CD8-positive, alpha-beta memory T cell (primary cell): ENCODE measurements around the gene HBEGF. TPM values are rescaled to one million over a fixed set of nuclear protein-coding genes. Genes with fewer than 3 reads are reported as not detected.
A peak's percentile ranks its signal among the peaks of the same experiment; 100 is the strongest.

Source experiments
- CTCF ChIA-PET: fragments of 350-600 bp; sonication (Branson Sonifier 250); formaldehyde crosslinking; loops from one replicate; lab custom pipeline; 2021; ENCODE audit warnings: antibody characterized with exemption; lab: Charles Lee
- POLR2A ChIA-PET: fragments of 350-600 bp; sonication (Branson Sonifier 250); formaldehyde crosslinking; loops from one replicate; lab custom pipeline; 2021; ENCODE audit warnings: antibody characterized with exemption; lab: Charles Lee
- DNase-seq, 5 donors: peaks; one replicate each; pipeline versions ENCODE4 v3.0.0 to v3.0.0-alpha.2; 2020 to 2022; ENCODE audit warnings: mixed read lengths in 1 of 5
- H3K27ac ChIP-seq: one replicate; pipeline ENCODE4 v1.7.0; 2013; ENCODE audit warnings: low read depth, mild to moderate bottlenecking, low read length, moderate library complexity
- H3K27me3 ChIP-seq: 2 replicates; pipeline ENCODE4 v1.7.0; 2013; ENCODE audit warnings: low read length, mild to moderate bottlenecking; ENCODE audit not compliant: insufficient read depth, poor library complexity, severe bottlenecking
- H3K36me3 ChIP-seq: 2 replicates; pipeline ENCODE4 v1.7.0; 2013; ENCODE audit warnings: mild to moderate bottlenecking, low read length, moderate library complexity; ENCODE audit not compliant: insufficient read depth
- H3K4me1 ChIP-seq: 2 replicates; pipeline ENCODE4 v1.7.0; 2013; ENCODE audit warnings: mild to moderate bottlenecking, low read length, moderate library complexity; ENCODE audit not compliant: insufficient read depth
- H3K4me3 ChIP-seq: 2 replicates; pipeline ENCODE4 v1.7.0; 2013; ENCODE audit warnings: mild to moderate bottlenecking, low read length
- H3K9me3 ChIP-seq: 2 replicates; pipeline ENCODE4 v1.7.0; 2013; ENCODE audit warnings: mild to moderate bottlenecking, low read length
- H3K27ac Mint-ChIP-seq, 8 donors: one replicate each; pipeline ENCODE4 v1.8.0; 2020 to 2021; ENCODE audit warnings: mixed read lengths in 8 of 8, mild to moderate bottlenecking in 6 of 8, inconsistent platforms in 3 of 8, moderate library complexity in 3 of 8
- H3K27me3 Mint-ChIP-seq, 2 donors: one replicate each; pipeline ENCODE4 v1.8.0; 2020 to 2021; ENCODE audit warnings: mixed read lengths in 2 of 2, mild to moderate bottlenecking in 1 of 2, moderate library complexity in 1 of 2
- H3K36me3 Mint-ChIP-seq, 3 donors: one replicate each; pipeline ENCODE4 v1.8.0; 2020 to 2021; ENCODE audit warnings: mixed read lengths in 3 of 3, inconsistent platforms in 1 of 3, mild to moderate bottlenecking in 1 of 3
- H3K4me1 Mint-ChIP-seq, 3 donors: one replicate each; pipeline ENCODE4 v1.8.0; 2020 to 2021; ENCODE audit warnings: mixed read lengths in 3 of 3, inconsistent platforms in 1 of 3, mild to moderate bottlenecking in 1 of 3
- H3K4me3 Mint-ChIP-seq, 7 donors: one replicate each; pipeline ENCODE4 v1.8.0; 2020 to 2021; ENCODE audit warnings: mixed read lengths in 7 of 7, mild to moderate bottlenecking in 6 of 7, moderate library complexity in 4 of 7, inconsistent platforms in 2 of 7
- H3K9me3 Mint-ChIP-seq, 5 donors: one replicate each; pipeline ENCODE4 v1.8.0; 2020 to 2022; ENCODE audit warnings: mixed read lengths in 5 of 5, mild to moderate bottlenecking in 3 of 5, moderate library complexity in 2 of 5, inconsistent platforms in 1 of 5
- polyA plus RNA-seq: library from polyadenylated mRNA; unstranded; fragments of 300-500 nt; fragmentation: Illumina TruSeq; gene quantifications from one replicate; pipeline ENCODE4 v1.2.3, GENCODE V29; 2021
- total RNA-seq, 2 experiments: library from RNA; stranded (reverse); gene quantifications; one replicate each; pipeline ENCODE4 v1.2.3, GENCODE V29; 2021

Gene HBEGF
- total and polyA plus RNA-seq, 3 experiments from 2014 or later, result 2.1 TPM; not detected in 1

- H3K9me3 ChIP-seq, result no peaks in the 10 kb centered on the region
- POLR2A ChIA-PET, result no interaction called here
- Mint-ChIP-seq H3K9me3 (no peaks in the 10 kb centered on the region), H3K27me3 (peaks cover 3 to 4% of the 10 kb centered on the region in 2 donors), H3K36me3 (no peaks in the 10 kb centered on the region), H3K27ac (no peak overlapping the region), H3K4me1 (peaks cover 18 to 24% (median 22%) of the 10 kb centered on the region in 3 donors), H3K4me3 (no peak overlapping the region)
- no peaks in the 10 kb centered on the region for H3K27me3 ChIP-seq
- H3K36me3 ChIP-seq, result no peaks in the 10 kb centered on the region
- H3K4me1 ChIP-seq, result peaks cover 33% of the 10 kb centered on the region
- no peak for DNase-seq
- CTCF ChIA-PET, result interaction anchor here (1.3 to 1.9 kb wide), 2 partner anchors 10 to 12 kb away, joined by 3 to 6 read pairs; no protein-coding TSS in a partner anchor
- H3K27ac ChIP-seq, result no peak overlapping the region
- no peak overlapping the region for H3K4me3 ChIP-seq
Observed at GRCh38 chr5:140341591-140341990, 4.8 kb downstream of the HBEGF start.

- H3K4me1 Mint-ChIP-seq, result peaks cover 18 to 24% (median 22%) of the 10 kb centered on the region in 3 donors
- Histone ChIP-seq H3K36me3 (no peaks in the 10 kb centered on the region), H3K27me3 (no peaks in the 10 kb centered on the region), H3K4me3 (no peak overlapping the region), H3K27ac (no peak overlapping the region), H3K9me3 (no peaks in the 10 kb centered on the region), H3K4me1 (peaks cover 31% of the 10 kb centered on the region)
- ChIA-PET POLR2A (no interaction called here), CTCF (interaction anchor here (1.3 to 1.9 kb wide), 2 partner anchors 11 kb away, joined by 3 to 6 read pairs; no protein-coding TSS in a partner anchor)
- H3K36me3 Mint-ChIP-seq, result no peaks in the 10 kb centered on the region
- peaks cover 3 to 4% of the 10 kb centered on the region in 2 donors for H3K27me3 Mint-ChIP-seq
- H3K9me3 Mint-ChIP-seq, result no peaks in the 10 kb centered on the region
- H3K27ac Mint-ChIP-seq, result no peak overlapping the region
- DNase-seq, result no peak
- H3K4me3 Mint-ChIP-seq, result no peak overlapping the region
Observed at GRCh38 chr5:140340605-140341121, 5.7 kb downstream of the HBEGF start.

DNA sequence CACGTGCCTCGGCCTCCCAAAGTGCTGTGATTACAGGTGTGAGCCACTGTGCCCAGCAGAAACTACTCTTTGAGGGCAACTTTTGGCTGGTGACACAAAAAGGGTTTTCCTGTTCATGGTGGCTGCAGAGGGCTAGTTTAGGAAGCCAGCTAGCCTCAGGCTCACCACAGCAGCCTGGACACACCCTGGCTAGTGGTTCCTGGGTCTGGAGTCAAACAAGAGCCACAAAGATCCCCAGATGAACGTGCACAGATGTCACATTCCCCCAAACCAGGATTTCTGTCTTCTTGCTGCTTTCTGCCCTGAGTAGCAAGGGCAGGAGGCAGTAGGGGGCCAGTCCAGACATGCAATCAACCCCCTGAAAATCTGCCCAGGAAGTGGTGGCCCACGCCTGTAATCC lies 6.8 kb downstream of the HBEGF start:
- Mint-ChIP-seq H3K4me1 (peaks cover 16 to 20% (median 18%) of the 10 kb centered on the region in 3 donors), H3K9me3 (no peaks in the 10 kb centered on the region), H3K27ac (peak overlapping the region in 1 of 8 donors; percentile 55), H3K4me3 (no peak overlapping the region), H3K27me3 (peaks cover 0 to 3% of the 10 kb centered on the region in 2 donors), H3K36me3 (no peaks in the 10 kb centered on the region)
- Histone ChIP-seq H3K4me1 (peaks cover 25% of the 10 kb centered on the region), H3K27me3 (no peaks in the 10 kb centered on the region), H3K4me3 (no peak overlapping the region), H3K27ac (no peak overlapping the region), H3K9me3 (no peaks in the 10 kb centered on the region), H3K36me3 (no peaks in the 10 kb centered on the region)
- CTCF ChIA-PET, result interaction anchor here (3.1 kb wide), 1 partner anchor 12 kb away, joined by 9 read pairs; no protein-coding TSS in a partner anchor
- POLR2A ChIA-PET, result no interaction called here
- DNase-seq, result no peak

GRCh38 chr5:140338908-140339307 lies 7.5 kb downstream of the HBEGF start:
- H3K9me3 ChIP-seq, result no peaks in the 10 kb centered on the region
- Mint-ChIP-seq H3K27ac (peak overlapping the region in 1 of 8 donors; percentile 29), H3K36me3 (no peaks in the 10 kb centered on the region), H3K4me3 (no peak overlapping the region), H3K27me3 (peaks cover 0 to under 1% of the 10 kb centered on the region in 2 donors), H3K4me1 (peaks cover 13 to 18% (median 15%) of the 10 kb centered on the region in 3 donors), H3K9me3 (no peaks in the 10 kb centered on the region)
- H3K4me3 ChIP-seq, result no peak overlapping the region
- H3K36me3 ChIP-seq, result no peaks in the 10 kb centered on the region
- H3K4me1 ChIP-seq, result peaks cover 25% of the 10 kb centered on the region
- no peaks in the 10 kb centered on the region for H3K27me3 ChIP-seq
- DNase-seq, result no peak
- POLR2A ChIA-PET, result no interaction called here
- CTCF ChIA-PET, result interaction anchor here (2.1 to 3.1 kb wide), 2 partner anchors 8 to 13 kb away, joined by 6 to 9 read pairs; partner anchors contain the start of gene HBEGF
- no peak overlapping the region for H3K27ac ChIP-seq

DNA sequence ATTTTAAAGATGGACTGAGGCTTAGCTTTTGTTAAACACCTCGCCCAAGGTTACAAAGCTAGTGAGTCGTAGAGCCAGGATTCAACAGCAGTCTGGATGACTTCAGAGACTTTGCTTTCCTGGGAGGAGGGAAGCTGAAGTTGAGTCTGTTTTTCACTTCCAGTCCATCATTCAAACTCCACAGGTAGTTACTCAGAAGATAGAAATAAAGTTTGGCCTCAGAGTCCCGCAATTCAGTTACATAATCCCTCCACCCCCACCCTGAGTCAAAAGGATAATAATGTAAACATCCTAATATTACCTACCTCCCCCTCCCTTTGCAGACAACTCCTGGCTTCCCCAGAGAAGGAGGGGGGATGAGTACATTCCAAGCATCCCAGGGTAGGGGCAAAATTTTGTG lies 8.1 kb downstream of the HBEGF start:
- POLR2A ChIA-PET, result no interaction called here
- no peaks in the 10 kb centered on the region for H3K9me3 Mint-ChIP-seq
- Histone ChIP-seq H3K9me3 (no peaks in the 10 kb centered on the region), H3K27ac (no peak overlapping the region), H3K27me3 (no peaks in the 10 kb centered on the region), H3K4me1 (peaks cover 20% of the 10 kb centered on the region), H3K4me3 (no peak overlapping the region), H3K36me3 (no peaks in the 10 kb centered on the region)
- H3K4me3 Mint-ChIP-seq, result no peak overlapping the region
- H3K27me3 Mint-ChIP-seq, result peaks cover 0 to 2% of the 10 kb centered on the region in 2 donors
- no peak overlapping the region for H3K27ac Mint-ChIP-seq
- CTCF ChIA-PET, result interaction anchor here (1.2 to 3.1 kb wide), 3 partner anchors 8 to 94 kb away, joined by 3 to 9 read pairs (median 6); partner anchors contain the start of gene HBEGF
- H3K36me3 Mint-ChIP-seq, result no peaks in the 10 kb centered on the region
- no peak for DNase-seq
- H3K4me1 Mint-ChIP-seq, result peaks cover 13 to 16% (median 15%) of the 10 kb centered on the region in 3 donors

DNA sequence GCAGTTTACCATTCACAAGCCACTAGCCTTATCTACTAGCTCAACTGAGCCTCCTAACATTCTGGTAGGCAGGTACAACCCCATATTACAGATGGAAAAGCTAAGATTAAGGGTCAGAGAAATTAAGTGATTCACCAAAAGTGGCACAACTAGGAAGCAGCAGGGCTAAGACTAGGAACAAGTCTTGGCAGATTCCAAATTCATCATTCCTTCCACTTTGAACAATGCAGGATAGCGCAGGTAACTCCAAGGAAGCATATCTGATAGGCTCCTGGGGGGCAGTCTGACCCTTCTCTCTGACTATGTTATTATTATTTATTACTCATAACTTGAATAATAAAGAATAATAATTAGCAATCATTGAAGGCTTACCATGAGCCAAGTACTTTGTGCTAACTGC lies 8.5 kb downstream of the HBEGF start:
- no peak overlapping the region for H3K27ac Mint-ChIP-seq
- DNase-seq, result no peak
- H3K27me3 ChIP-seq, result no peaks in the 10 kb centered on the region
- H3K9me3 ChIP-seq, result no peaks in the 10 kb centered on the region
- no peaks in the 10 kb centered on the region for H3K36me3 Mint-ChIP-seq
- H3K27me3 Mint-ChIP-seq, result peaks cover 0 to 2% of the 10 kb centered on the region in 2 donors
- peaks cover 11 to 12% (median 11%) of the 10 kb centered on the region in 3 donors for H3K4me1 Mint-ChIP-seq
- ChIA-PET POLR2A (no interaction called here), CTCF (interaction anchor here (1.2 to 3.1 kb wide), 3 partner anchors 9 to 94 kb away, joined by 3 to 9 read pairs (median 6); partner anchors contain the start of gene HBEGF)
- no peak overlapping the region for H3K4me3 Mint-ChIP-seq
- H3K4me3 ChIP-seq, result no peak overlapping the region
- H3K36me3 ChIP-seq, result no peaks in the 10 kb centered on the region
- peaks cover 16% of the 10 kb centered on the region for H3K4me1 ChIP-seq
- H3K9me3 Mint-ChIP-seq, result no peaks in the 10 kb centered on the region
- no peak overlapping the region for H3K27ac ChIP-seq

- no peaks in the 10 kb centered on the region for H3K36me3 Mint-ChIP-seq
- Histone ChIP-seq H3K27ac (no peak overlapping the region), H3K9me3 (no peaks in the 10 kb centered on the region), H3K4me1 (peaks cover under 1% of the 10 kb centered on the region), H3K36me3 (no peaks in the 10 kb centered on the region), H3K4me3 (no peak overlapping the region), H3K27me3 (no peaks in the 10 kb centered on the region)
- H3K27ac Mint-ChIP-seq, result no peak overlapping the region
- ChIA-PET CTCF (interaction anchor here (1.0 to 3.1 kb wide), 3 partner anchors 15 to 96 kb away, joined by 4 to 9 read pairs (median 6); no protein-coding TSS in a partner anchor), POLR2A (no interaction called here)
- H3K4me3 Mint-ChIP-seq, result no peak overlapping the region
- H3K9me3 Mint-ChIP-seq, result no peaks in the 10 kb centered on the region
- no peaks in the 10 kb centered on the region for H3K4me1 Mint-ChIP-seq
- no peak for DNase-seq
- peaks cover 0 to 4% of the 10 kb centered on the region in 2 donors for H3K27me3 Mint-ChIP-seq
Observed at GRCh38 chr5:140336388-140336787, 10.0 kb downstream of the HBEGF start.

DNA sequence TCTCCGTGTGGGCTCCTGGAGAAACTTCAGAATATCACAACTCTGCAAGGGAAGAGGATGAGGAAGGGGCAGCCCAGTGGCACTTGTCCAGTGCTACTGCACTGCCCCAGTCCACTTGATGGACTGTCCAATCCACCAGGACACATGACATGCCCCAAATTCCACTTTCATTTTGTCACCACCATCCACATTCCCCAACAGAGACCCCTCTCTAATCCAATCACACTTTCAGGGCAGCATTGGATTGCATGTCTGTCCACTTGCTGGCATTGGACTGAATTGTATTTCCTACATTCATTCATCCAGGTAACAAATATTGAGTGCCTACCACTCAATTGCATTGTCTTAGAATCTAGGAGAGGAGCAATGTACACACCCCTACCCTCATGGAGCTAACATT lies 14.8 kb downstream of the HBEGF start:
- ChIA-PET POLR2A (no interaction called here), CTCF (no interaction called here)
- DNase-seq, result no peak
- Histone ChIP-seq H3K36me3 (no peaks in the 10 kb centered on the region), H3K4me3 (no peak overlapping the region), H3K27ac (no peak overlapping the region), H3K27me3 (no peaks in the 10 kb centered on the region), H3K4me1 (no peaks in the 10 kb centered on the region), H3K9me3 (no peaks in the 10 kb centered on the region)
- H3K27ac Mint-ChIP-seq, result no peak overlapping the region
- H3K36me3 Mint-ChIP-seq, result no peaks in the 10 kb centered on the region
- peaks cover 4 to 13% of the 10 kb centered on the region in 2 donors for H3K27me3 Mint-ChIP-seq
- H3K9me3 Mint-ChIP-seq, result no peaks in the 10 kb centered on the region
- H3K4me1 Mint-ChIP-seq, result no peaks in the 10 kb centered on the region
- no peak overlapping the region for H3K4me3 Mint-ChIP-seq
